Fibroblast of gingiva (primary cell): ENCODE data around the gene HSPG2.

ENCODE experiments used
- DNase-seq: peaks from one replicate; pipeline ENCODE4 v3.0.0-alpha.2; 2011; ENCODE audit warnings: low read depth

The HSPG2 gene

DNA sequence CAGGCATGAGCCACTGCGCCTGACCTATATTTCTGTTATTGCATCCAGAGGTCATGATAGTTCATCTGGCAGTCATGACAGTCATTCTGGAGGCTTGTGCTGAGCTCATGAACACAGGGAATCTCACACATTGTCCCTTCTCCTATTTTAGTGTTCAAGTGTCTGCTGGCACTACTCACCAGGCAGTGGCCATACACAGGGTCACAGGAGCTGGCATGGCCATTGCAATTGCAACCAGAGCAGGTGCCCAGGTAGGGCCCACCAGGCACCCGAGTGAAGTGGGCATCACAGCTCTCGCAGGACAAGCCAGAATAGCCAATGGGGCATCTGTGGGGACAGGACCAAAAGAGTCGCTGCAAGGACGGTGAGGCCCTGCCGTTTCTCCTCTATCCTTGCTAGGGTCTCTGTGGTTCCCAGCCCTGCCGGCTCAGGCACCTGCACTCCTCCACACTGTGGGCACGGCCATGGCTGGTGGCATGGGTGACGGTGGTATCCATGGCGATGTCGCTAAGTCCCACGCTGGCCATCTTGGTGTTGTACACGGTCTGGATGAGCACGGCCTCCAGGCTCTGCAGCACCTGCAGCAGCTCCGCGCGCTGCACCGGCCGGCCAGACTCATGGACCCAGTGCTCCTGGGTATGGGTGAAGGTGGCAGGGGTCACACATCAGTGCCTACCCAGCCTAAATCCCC, 57.0 kb downstream of the HSPG2 start:
- no peak for DNase-seq

DNA sequence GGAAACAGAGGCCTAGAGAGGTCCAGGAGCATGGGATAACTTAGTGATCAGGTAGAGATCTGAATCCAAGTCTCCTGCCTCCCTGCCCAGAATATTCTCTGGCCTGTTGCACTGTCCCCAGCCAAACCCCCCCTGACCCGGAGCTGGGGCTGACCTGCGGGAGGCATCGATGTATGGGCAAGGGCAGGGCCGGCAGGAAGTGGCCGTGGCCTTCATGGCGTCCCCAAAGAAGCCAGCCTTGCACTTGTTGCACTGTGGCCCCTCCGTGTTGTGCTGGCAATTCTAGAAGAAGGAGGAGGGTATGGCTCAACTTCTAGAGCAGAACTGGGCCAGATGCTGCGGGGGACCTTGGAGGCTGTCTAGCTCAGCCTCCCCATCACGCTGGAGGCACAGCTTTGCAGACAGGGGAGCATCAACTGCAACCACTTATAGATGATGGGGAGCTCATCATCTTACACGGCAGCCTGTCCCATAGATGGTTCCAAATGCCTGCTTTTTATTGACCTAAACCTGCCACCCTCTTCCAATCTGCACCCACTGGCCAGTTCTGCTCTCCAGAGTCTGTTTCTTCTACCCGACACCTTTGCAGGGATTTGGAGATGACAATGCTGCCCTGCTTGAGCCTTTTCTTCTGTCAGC, 58.2 kb downstream of the HSPG2 start:
- DNase-seq, result no peak

DNA sequence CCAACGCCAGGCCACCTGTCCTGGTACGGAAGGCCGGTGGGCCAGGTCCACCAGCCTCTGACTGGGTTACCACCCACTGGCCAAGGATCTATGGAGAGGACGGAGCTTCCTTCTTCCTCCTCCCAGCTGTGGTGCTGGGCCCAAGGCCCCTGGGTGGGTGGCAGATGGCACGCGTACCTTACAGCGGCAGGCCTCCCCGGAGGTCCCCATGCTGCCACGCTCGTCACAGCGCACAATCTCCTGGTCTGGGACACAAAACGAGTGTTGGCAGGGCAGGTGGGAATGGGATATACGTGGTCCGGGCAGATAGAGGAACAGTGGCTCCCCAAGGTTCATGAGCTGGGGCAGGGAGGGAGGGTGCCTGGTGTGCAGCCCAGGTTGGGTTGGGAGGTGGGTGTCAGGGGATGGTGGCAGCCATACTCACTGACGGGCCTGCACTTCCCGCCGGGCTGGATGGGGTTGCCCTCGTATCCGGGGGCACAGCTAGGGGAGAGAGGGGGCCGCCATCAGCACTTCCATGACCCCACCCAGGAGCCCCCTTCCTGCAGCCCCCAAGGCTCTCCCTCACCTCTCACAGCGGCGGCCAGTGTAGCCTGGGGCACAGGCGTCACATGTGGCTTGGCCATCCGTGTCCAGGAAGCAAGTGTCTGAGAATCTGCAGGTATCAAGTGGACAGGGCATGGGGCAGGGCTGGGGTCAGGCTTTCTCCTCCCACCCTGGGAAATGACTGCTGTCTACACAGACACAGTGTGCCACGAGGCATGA, 58.9 kb downstream of the HSPG2 start:
- no peak for DNase-seq

DNA sequence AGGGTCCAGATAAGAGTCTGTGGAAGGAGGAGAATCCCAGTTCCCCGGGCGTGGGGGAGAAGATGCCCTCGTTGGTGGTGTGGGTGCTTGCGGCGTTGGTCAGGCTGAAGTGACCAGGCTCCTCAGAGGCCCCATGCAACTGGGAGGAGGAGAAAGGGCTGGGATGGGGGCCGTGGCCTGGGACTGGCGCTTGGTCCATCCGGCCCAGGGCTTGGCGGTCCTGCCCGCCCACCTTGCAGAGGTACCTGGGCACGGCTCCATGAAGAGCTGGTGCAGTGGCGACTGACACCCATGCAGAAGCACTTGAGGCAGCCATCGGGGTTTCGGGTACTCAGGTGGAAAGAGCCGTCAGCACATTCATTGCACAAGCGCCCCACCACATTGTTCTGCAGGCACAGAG, 60.8 kb downstream of the HSPG2 start:
- DNase-seq, result no peak

DNA sequence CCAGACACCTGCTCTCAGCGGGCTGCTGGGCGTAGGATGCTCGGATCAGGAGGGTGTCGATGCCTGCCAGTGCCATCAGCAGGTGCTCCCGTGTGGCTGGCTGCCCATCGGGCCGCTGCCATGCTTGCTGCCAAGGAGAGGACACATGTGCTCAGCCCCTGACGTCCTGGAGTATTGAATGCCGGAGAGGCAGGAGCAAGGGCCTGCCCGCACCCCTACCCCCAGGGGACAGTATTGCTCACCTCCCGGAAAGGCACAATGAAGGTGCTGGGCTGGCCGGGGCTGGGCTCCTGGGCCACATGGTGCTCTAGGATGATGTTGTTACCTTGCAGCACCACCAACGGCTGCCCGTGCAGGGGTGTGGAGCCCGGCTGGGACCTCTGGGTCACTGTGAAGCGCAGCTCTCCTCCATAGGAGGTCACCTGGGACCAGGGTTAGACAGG, 61.5 kb downstream of the HSPG2 start:
- DNase-seq, result no peak

DNA sequence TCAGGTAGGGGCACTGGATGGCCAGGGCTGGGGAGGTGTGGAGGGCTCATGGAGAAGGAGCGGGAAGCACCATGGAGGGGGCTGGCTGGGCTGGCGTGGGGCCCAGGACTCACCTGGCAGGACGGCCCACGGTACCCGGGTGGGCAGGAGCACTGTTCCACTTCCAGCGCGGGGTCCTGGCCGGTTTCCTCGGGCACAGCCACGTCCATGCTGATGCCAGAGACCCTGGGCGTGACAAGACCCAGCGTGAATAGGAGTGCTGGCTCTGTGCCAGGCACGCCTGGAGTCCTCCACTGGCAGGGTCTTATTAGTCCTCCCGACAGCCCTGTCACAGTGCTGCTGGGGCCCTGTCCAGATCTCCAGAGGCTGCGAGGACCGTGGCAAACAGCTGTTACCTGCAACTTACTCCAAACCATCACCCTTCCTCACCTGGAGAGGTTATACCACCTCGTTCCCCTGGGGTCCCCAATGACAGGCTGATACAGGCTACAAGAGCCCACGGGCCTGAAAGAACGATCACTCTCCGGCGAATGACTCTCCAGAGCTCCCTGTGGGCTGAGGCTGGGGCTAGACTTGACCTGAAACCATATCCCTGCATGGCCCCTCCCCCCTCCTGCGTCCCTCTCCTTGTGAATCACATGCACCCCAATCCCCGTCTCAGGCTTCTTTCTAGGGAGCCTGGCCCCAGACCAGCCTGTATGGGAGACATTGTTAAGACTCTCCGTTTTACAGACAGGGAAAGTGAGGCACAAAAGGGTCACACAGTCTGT, 62.1 kb downstream of the HSPG2 start:
- DNase-seq, result no peak

DNA sequence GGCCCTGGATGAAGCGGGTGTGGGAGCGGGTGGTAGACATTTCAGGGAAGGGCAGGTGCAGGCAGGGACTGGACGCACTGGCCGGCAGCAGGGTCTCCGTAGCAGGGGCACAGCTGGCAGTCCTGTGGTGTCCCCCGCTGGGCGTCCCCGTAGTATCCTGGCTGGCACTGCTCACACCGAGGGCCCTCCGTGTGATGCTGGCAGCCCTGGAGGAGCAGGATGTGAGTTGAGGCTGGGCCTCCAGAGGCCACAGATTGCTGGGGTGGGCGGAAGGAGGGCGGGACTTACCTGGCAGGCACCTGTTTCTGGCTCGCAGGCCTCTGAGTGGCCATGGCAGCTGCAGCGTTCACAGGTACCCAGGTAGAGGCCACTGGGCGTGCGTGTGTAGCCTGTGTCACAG, 62.8 kb downstream of the HSPG2 start:
- DNase-seq, result no peak

DNA sequence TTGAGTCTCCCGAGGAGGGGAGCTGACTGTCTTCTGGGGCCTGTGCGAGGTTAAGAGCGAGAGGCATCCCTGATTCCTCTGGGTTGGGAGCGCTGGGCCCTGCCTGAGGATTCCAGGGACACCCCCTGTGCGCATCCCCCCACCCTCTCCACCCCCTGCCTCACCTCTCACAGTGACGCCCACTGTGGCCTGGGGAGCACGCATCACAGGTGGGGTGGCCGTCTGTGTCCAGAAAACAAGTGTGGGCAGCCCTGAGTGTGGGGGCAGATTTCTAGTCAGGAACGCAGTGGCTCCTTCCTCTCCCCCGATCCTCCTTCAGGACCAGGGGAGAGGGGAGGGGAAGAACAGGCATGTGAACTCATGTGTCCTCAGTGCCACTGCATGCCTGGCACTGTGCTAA, 63.3 kb downstream of the HSPG2 start:
- DNase-seq, result no peak

DNA sequence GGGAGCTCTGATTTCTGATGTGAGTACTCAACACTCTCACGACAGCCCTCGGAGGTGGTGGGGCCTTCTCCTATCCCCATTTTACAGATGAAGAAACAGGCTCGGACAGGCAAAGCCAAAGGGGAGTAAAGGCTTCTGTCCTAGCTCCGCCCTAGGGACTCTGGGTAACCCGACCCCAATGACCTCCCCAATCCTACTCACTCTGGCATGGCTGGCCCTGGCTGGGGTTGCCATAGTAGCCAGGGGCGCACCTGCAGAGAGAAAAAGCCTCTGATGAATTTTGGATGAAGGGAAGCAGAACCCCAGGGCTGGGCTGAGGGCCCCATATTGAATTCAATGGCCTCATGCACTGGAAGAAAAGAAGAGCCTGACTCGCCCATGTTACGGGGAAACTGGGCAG, 63.9 kb downstream of the HSPG2 start:
- DNase-seq, result no peak

DNA sequence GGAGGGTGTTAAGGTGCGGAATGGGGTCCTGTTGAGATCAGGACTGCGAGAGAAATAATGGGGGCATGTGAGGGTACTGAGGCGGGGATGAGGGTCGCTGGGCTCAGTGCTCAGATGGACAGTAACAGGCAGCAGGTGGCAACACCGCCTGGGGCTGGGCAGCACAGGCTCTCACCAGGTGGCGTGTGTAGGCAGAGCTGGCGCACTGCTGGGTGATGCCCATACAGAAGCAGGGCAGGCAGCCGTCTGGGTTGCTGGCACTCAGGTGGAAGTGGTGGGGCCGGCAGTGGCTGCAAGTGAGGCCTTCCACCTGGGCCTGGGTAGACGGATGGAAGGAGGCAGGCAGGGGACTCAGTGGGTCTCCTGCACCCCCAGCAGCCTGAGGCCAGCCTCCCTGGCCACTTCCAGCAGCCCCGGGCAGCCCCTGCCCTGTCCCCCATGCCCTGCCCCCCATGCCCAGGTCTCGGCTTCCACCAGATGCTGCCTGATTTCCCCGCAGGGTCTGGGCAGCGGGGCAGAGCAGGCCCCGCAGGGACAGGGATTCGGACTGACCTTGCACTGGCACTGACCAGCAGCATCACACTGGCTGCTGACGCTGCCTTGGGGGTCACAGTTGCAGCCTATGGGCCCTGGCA, 64.5 kb downstream of the HSPG2 start:
- no peak for DNase-seq

DNA sequence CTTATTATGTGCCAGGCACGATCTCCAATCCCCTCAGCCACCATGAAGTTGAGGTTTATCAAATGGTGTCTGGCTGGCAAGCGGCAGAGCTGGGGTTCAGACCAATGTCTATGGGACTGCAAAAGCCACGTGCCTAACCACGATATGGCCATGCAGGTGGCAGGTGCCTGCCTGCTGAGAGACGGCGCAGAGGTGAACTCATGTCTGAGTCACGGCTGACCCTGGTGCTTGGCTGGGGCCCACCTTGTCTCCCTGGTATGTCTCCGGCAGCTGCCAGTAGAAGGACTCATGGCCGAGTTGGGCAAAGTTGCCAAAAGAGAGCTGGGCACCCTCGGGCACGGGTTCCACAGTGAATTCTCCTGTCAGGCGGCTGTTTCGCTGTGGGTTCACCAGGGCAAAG, 65.2 kb downstream of the HSPG2 start:
- no peak for DNase-seq

DNA sequence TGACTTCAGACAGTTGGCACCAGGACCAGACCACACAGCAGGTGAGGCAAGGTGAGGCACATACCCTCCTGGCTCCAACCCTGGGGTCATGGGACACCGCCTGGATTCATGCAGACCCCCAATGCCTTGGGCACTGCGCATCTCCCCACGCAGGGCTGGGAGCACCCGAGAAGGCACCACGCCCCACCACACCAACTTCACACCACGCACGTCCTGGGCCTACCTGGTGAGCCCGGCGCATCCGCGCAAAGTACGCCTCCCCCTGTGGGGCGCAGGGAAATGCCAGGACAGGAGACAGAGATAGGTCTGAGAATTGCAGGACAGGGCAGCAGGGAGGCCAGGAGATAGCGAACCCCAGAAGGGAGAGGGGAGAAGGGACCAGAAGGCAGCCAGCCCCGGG, 66.5 kb downstream of the HSPG2 start:
- no peak for DNase-seq

DNA sequence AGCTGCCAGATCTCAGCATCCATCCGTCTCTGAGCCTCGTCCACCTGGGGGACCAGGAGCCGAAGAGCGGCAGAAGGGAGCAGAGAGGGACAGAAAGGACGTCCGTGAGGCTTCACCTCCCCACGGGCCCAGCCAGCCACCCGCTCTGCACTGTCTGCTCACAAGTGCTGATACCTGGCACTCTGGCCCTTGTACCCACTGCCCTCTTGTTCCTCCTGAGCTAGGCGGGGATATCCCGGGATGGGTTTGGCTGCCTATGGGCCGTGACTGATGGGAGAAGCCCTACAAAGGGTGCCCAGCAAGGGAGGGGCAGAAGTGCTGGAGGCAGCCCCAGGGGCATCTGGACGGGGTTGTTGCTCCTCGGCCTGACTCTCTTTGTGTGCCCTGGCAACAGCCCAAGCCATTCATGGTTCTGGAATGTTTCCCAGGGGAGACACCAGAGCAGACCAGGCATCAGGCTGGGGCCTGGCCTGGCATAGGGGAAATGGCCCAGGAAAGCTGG, 67.4 kb downstream of the HSPG2 start:
- peak; percentile 90 for DNase-seq

DNA sequence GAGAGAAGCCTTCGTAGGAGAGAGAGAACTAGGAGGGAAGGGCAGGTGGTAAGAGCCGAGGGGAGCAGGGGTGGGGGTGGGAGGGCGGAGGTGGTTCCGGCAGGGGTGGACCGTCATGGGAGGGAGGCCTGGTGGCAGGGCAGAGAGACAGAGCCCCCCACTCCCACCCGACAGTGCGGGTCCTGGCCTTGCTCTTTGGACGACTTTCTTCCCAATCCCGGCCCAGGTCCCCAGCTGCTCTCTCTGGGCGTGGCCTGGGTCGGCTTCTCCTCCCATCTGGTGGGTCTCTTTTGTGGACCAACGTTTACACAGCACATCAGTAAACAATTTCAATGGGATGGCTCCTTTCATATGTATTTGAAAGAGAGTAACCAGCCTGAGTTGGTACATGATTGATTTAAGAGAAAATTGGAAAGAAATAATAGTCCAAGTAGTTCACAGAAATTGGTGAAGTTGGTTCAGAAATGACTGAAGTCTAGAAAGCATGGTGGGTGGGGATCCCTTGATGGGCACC, 68.1 kb downstream of the HSPG2 start:
- no peak for DNase-seq

DNA sequence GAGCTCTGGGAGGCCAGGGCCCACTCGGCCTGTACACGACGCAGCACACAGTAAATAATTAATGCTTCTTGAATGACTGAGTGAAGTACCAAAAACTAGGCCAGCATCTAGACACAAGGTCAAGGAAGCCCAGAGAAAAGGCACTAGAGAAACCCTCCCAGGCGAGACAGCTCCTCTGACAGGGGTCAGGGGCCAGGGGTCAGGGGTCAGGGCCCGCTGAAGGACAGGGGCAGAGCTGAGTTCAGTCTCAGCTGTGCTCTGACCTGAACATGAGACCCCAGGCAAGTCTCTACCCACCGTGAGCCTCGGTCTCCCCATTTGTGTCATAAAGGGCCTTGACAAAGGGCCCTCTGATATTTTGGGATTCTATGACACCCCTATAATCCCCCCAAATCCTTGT, 68.6 kb downstream of the HSPG2 start:
- no peak for DNase-seq

DNA sequence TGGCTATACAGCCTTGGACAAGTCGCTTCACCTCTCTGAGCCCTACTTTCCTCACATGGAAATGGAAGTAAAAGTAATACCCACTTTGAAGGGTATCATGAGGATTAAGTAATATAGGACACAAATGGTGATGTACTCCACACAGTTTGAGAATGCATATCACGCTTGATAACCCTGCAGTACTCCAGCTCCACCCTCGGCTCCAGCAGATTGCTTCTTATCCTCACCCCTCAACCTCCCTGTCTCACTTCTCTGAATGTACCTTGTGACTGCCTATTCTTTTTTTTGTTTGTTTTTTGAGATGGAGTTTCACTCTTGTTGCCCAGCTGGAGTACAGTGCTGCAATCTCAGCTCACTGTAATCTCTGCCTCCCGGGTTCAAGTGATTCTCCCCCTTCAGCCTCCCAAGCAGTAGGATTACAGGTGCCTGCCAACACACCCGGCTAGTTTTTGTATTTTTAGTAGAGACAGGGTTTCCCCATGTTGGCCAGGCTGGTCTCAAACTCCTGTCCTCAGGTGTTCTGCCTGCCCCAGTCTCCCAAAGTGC, 69.6 kb downstream of the HSPG2 start:
- no peak for DNase-seq

DNA sequence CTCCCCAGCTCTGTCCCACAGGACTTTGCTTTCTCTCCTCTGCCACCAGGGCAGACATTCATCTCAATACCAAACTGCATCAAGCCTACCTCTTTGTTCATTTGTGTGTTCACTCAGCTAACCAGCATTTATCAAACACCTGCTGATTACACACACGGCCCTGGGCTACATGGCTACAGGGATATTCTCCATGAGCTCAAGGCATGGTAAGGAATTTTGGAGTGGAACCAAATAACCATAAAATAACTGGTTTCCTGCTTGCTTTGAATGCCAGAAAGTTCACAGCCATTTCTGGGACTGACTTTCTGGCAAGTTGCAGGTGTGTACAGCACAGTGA, 70.4 kb downstream of the HSPG2 start:
- DNase-seq, result no peak

DNA sequence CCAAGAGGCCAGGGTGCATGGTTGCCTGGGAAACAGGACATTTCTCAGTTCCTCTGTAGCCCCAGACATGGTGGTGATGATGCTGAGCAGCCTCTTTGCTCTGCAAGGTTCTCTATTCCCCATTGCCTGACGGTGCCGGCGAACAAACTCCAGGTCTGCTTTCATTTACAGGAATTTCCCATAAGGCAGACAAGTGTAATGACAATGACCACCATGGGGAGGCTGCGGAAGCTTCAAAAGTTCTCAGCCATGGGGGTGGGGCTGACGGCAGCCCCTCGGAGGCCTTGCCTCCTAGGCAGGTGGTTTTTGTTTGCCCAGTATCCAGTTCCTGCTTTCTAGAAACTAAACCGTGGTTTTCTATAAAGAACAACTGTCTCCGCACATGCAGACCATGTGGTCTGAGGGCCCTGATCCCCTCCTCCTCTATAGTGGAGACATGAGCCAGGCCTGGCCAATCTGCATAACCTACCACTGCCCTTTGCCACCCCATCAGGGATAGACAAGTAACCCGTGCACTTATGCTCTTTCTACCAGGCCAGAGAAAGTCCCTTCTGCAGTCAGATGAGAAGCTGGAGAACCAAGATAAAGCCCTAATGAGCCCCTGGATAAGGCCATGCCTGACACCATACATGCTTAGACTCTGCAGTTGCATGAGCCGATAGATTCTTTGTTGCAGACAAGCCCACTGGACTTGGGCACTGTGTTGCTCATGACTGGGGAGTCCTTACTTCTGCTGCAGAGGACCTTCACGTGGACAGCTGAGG, 71.0 kb downstream of the HSPG2 start:
- DNase-seq, result no peak

DNA sequence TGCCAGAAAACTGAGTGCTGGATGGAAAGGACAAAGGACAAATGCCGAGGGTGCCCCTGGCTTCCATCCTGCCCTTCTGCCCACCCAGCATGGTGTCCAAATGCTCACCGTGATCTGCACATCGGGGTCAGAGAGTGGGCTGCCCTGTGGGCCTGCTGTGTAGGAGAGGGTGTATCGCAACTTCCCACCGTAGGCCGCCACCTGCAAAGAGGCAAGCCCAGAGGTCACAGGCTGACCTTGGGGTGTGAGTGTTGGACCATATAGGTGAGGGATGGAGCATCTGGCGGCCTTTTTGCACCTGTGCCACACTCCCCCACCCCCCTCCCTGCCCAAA, 71.5 kb downstream of the HSPG2 start:
- no peak for DNase-seq

DNA sequence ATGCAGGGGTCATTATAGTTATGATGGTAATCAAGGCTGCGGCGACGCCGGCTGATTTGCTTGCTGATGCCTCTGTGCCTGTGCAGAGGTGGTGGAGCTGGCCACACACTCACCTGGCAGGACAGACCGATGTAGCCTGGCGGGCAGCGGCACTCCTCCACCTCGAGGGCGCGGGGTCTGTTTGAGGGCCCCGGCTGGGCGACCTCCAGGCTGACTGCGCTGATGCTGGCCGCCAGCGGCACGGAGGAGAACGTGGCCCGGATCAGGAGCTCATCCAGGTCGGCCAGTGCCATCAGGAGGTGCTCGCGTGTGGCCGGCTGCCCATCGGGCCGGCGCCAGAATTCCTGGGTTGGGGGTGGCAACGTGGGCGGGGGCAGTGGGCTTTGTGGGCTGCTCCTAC, 72.4 kb downstream of the HSPG2 start:
- DNase-seq, result no peak

DNA sequence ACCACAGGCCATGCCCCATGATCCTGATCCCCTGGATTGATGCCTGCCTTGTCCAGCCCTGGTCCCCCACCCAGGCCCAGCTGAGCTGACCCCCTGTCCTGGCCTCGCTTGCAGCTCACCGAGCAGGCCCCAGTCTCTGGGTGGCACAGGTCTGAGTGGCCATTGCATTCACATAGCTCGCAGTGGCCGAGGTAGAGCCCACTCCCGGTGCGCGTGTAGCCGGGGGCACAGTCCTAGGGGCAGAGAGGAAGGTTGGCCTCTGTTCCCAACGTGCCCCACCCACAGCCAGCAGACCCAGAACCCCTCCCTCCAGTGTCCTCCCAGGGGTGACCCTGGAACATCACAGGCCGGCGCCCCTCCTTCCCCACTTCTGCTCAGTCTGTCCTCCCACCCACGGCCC, 73.1 kb downstream of the HSPG2 start:
- DNase-seq, result no peak
